COR-L47 (cell line): ENCODE data around the gene RTEL1.
"Not testable (repeated sequence)": the region's sequence is repeated elsewhere in the genome, so short reads cannot be mapped to it uniquely, and the experiment has no call there.

Experiments used
- DNase-seq: peaks from one replicate; lab custom pipeline; 2025; lab: John Stamatoyannopoulos, UW

Gene RTEL1

GRCh38 chr20:63627129-63627750, 30.9 kb upstream of the RTEL1 start:
- DNase-seq: peak; percentile 94

GRCh38 chr20:63627751-63628245, 30.3 kb upstream of the RTEL1 start:
- DNase-seq: no peak

- DNase-seq: peak; percentile 82
Measured at GRCh38 chr20:63628246-63628975, 29.7 kb upstream of the RTEL1 start.

GRCh38 chr20:63630956-63631355, 27.2 kb upstream of the RTEL1 start:
- DNase-seq: not testable (repeated sequence)

- DNase-seq: not testable (repeated sequence)
Measured at GRCh38 chr20:63631426-63631825, 26.7 kb upstream of the RTEL1 start.

- no peak for DNase-seq
Measured at GRCh38 chr20:63633732-63634131, 24.4 kb upstream of the RTEL1 start.

GRCh38 chr20:63635431-63636141, 22.5 kb upstream of the RTEL1 start:
- no peak for DNase-seq

- no peak for DNase-seq
Measured at GRCh38 chr20:63636752-63637628, 21.1 kb upstream of the RTEL1 start.

- no peak for DNase-seq
Measured at GRCh38 chr20:63639093-63639975, 18.8 kb upstream of the RTEL1 start.

- DNase-seq: no peak
Measured at GRCh38 chr20:63640086-63640485, 18.0 kb upstream of the RTEL1 start.

- not testable (repeated sequence) for DNase-seq
Measured at GRCh38 chr20:63640686-63641085, 17.4 kb upstream of the RTEL1 start.

- no peak for DNase-seq
Measured at GRCh38 chr20:63641146-63641791, 16.8 kb upstream of the RTEL1 start.

GRCh38 chr20:63641792-63642523, 16.2 kb upstream of the RTEL1 start:
- DNase-seq: peak; percentile 94

GRCh38 chr20:63642527-63643247, 15.4 kb upstream of the RTEL1 start:
- no peak for DNase-seq

- no peak for DNase-seq
Measured at GRCh38 chr20:63643499-63643898, 14.6 kb upstream of the RTEL1 start.

- no peak for DNase-seq
Measured at GRCh38 chr20:63643946-63644345, 14.2 kb upstream of the RTEL1 start.

- no peak for DNase-seq
Measured at GRCh38 chr20:63645218-63645617, 12.9 kb upstream of the RTEL1 start.

GRCh38 chr20:63648190-63648589, 9.9 kb upstream of the RTEL1 start:
- DNase-seq: no peak
